OCI-LY7 (cell line): Measurements from ENCODE around the gene LRP3.

ENCODE experiments used
- CTCF ChIP-seq: fragments of 200-600 bp; sonication (generic); conservative IDR thresholded peaks from 2 replicates; pipeline ENCODE4 v1.5.1; 2014; ENCODE audit warnings: mild to moderate bottlenecking, antibody characterized with exemption, low read length, moderate library complexity, mixed read lengths
- EZH2phosphoT487 ChIP-seq: fragments of 200-600 bp; sonication (generic); IDR thresholded peaks from 2 replicates; pipeline ENCODE4 v1.6.1; 2018; ENCODE audit warnings: low read depth, borderline replicate concordance, mild to moderate bottlenecking, mixed run types, antibody characterized with exemption, low read length, moderate library complexity, mixed read lengths

DNA sequence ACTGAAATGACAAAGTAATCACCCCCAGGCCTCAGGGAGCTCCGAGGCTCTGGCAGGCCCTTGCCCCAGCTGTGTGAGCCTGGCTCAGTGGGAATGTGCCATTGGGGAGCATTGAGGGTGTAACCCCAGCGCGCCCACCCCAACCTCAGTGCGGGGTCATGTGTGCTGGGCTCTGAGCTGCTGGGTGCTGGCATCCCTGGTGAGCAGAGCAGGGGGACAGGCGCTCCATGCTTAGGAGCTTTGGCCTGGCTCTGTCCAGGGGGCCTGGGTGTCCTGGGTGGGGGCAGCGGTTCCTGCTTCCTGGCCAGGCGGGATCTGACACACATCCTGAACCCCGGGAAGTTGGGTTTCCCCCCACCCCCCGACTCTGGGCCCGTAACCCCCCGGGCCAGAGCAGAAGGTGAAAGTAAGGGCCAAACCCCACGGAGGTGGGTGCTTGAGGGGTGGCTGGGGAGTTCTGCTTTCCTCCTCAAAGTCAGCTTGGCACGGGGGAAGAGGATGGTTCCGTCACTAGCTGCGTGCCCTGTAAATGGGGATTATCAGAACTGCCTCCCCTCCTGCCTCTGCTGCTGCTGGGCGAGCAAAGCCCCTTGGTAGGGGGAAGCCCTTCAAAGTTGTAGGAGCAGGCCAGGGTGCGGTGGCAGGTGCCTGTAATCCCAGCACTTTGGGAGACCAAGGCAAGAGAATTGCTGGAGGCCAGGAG, 1.7 kb downstream of the LRP3 start:
- TF ChIP-seq CTCF, result no peak
- no peak for TF ChIP-seq EZH2phosphoT487
